SW480 (cell line): ENCODE results near the gene NTNG1.

ENCODE experiments used
- DNase-seq: peaks from one replicate; pipeline ENCODE4 v3.0.0-alpha.2; 2016; ENCODE audit warnings: low spot score

The NTNG1 gene

DNA sequence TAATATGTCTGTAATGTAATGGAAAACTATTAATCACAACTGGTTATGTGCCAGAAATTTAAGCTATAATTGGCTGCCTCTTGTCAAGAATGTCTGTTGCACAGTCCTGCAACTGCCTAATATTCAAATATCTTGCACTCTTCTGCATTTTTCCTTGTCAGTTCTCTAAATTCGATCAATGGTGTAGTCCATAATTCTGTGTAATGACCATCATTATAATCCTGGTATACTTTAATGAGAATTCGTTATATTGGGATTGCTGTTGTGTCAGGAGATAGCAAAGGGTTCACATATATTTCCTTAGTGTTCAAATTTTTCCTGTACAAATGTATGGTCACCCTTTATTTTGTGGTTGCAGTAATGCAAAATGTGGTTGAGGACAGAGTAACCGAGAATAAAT lies 4.8 kb downstream of the NTNG1 start:
- DNase-seq = no peak

DNA sequence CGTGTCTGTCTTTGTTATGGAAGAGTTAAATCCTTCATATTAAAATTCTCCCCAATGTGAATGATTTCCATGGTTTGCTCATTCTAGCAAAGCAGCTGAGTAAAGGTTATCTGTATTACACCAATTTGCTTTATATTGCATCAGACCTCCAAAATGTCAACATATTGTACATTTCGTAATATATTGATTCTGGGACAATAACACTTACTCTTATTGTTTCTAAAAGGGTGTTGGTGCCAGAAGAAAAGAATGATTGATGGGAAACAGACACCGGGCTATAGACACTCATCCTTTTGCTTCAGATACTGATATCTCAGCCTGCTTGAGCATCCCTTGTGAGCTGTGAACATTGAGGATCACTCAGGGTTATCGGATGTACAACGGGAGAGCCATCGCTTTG lies 7.0 kb downstream of the NTNG1 start:
- DNase-seq = no peak

DNA sequence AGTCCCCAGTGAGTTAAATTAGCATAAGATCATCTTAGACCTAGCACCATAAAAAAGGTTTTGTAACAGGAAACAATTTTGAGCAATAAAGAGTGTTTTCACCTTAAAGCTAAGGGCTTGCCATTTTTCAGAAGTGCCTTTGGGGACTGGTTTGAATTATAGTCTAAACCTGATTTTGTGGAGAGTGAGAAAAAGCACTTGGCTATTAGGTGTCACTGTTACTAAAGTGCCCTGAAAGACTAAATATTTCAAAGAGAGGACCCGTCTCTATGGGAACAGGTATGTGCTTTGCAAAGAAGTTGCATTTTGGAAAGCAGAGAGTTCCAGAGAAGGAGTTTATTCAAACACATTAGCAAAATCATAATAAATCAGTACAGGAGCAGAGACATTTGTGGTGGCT lies 9.1 kb downstream of the NTNG1 start:
- no peak for DNase-seq

DNA sequence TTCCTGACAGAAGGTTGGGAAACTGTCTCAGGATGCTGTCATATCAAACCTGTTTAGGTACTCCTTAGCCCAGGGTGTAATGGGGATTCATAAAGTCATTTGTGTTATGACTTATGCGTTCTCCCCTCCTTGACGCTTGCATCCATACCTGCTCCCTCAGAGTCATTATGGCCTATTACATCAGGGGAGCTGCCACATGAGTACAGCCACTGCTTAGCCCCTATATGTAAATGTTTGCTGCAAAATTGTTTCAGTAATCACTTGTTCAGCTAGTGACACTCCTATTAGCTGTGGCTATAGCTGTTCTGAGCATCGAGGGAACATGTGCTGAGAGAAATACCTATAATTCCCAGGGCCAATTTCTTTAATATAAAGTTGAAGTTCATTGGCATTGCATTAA lies 10.5 kb downstream of the NTNG1 start:
- no peak for DNase-seq

DNA sequence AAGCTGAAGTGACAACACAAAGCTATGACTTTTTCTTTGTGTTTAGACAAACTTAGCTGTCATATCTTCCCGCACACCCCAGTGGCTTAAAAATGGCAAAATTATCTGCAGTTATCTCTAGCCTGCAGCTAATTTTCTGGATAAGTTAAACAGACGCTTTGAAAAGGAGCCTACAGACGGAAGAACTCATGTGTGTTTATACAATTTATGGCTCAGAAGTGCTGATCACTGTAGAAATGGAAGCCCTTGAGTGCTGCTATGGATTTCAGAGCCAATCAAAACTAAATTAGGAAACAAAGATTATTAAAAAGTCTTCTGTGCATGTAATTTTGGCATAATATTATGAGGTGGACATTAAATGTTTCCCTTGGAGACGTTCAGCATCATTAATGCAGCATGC lies 11.6 kb downstream of the NTNG1 start:
- no peak for DNase-seq

DNA sequence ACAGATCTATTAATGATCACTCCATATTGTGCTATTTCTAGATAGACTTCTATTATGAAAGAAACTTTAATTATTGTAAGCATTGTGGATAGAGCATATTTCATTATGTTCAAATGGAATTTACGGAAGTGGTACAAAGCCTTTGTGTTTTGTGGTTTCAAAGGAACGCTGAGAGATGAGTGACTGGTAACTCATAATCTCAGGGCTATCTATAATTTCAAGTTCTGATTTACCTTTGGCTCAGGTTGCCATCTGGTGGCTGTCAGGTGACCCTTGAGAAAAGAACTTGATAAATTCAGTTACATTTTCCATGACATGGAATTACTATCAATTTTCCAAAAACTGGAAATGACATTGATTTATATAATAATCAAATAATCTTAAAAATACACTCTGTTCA lies 12.2 kb downstream of the NTNG1 start:
- peak; percentile 52 for DNase-seq

DNA sequence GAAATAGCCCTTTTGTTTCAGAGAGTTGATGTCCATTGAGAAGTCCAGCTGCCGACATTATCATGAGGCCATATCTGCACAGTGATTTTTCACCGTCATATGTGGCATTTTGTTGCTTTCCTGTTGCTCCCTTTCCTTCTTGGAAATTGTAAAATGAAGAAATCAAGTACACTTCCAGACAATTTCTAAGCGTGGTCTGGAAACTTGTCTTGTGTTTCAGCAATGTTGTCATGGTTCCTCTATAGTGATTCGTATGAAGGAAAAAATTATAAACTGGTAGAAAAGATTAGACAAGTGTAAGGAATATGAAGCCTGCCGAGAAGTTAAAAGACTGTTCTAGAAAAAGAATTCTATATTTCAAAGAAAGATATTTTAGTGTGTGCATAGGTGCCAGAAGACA lies 17.7 kb downstream of the NTNG1 start:
- no peak for DNase-seq

DNA sequence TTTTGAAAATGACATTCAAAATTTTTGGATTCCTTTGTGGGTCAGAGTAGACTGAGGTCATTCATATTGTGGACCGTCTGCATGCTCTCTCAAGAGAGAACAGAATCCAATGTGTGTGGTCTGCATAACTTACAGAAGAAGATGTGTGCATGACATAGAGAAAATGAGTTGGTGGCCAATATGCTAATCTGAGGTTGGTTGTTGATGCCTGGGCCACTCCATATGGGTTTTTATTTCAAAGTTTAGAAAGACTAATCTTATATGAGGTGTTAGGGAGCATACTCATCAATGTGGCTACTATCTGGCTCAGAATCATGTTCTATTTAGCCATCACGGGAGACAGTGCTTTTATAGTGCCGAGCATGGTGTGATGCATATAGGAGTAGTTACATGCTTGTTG lies 18.2 kb downstream of the NTNG1 start:
- DNase-seq = no peak

DNA sequence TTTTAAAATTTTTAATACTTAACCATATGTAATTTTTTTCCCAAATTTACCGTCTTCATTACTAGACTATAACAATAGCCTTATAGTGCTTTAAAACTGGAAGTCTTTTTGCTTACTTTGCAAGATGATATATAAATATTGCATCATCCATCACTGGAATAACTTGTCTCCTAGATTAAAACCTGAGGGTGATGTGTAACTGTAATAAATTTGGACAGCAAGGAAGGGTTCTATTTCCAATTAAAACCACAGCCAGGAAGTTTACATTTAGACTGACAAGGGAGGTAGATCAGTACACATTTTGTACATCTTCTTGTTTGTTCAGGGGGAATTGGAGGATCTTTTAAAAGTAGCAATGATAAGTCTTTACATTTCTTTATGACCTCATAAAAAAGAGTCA lies 21.9 kb downstream of the NTNG1 start:
- no peak for DNase-seq

DNA sequence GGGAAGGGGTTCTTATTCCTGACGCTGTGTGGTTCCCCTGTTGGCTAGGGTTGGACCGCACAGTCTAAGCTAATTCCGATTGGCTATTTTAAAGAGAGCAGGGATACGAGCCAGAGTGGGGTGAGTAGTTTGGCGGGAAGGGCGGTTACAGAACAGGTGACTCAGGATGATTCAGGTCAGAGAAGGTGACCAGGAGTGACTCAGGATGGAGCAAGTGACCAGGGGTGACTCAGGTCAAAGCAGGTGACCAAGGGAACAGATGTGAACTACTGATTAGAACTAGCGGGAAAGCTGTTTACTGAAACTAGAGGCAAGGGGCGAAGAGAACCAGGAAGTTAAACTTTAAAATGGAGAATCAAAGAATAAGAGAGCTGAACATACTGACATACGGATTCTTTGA lies 24.1 kb downstream of the NTNG1 start:
- DNase-seq = peak; percentile 4

DNA sequence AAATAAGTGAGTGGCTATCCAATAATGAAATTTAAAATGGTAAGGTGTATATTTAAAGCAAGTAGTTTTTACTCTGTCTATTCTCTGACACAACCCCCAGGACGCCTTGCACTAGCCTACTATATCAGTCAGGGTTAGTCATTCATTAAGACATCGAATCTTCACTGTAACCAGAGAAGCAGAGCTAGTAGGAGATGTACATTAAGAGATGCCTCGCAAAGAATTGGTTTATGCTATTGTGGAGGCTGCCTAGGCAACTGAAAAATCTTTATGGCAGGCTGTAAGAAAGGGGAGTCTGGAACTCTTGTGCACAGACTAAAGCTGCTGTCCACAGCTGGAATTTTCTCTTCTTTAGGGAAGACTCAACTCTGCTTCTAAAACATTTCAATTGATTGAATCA lies 28.8 kb downstream of the NTNG1 start:
- no peak for DNase-seq

DNA sequence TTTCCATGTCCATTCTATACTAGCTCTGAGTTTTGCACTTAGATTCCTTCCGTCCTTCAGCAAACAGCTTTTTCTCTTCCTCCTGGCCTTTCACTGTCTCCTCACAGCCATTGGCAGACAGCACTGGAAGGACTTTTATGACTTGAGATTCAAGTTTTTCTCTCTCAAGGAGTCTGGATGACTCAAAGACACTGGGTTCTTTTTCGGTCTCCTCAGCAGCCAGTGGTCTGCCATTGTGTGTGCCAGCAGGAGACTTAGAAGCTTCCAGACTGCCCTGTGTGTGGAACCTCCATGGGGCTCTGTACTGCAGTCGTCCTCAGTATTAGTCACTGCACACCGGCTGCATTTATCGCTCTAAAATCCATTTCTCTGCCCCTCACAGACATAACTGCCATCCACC lies 30.5 kb downstream of the NTNG1 start:
- DNase-seq = no peak

DNA sequence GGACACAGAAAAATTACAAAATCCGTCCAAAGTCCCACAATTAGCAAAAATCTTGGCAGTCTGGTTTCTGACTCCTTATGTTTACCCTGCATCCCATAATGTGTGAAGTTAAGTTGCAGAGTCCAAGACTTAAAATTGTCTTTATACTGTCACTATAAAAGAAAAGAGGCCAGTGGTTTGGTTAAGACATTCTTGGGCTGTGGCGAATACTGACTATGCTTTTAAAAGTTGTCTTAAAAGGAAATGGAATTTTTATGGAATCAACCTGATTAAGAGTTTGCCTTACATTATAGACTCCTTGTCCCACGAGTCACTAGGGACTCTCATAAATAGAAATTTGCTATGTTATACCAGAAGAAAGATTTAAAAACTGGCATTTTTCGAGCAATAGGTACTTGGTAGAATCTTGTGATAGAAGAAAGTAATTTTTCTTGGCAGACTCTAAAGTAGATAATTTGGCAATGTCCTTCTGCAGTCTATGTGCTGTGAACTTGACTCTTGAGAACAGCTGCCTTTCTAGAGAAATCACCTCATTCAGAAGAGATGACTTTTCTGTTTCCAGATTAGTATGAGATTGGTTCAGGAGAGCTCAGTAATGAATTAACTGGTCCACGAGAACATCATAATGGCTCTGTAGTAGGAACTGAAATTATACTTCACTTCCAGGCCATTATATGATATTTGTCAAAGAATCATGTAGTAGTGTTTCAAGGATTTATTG lies 31.8 kb downstream of the NTNG1 start:
- DNase-seq = no peak

DNA sequence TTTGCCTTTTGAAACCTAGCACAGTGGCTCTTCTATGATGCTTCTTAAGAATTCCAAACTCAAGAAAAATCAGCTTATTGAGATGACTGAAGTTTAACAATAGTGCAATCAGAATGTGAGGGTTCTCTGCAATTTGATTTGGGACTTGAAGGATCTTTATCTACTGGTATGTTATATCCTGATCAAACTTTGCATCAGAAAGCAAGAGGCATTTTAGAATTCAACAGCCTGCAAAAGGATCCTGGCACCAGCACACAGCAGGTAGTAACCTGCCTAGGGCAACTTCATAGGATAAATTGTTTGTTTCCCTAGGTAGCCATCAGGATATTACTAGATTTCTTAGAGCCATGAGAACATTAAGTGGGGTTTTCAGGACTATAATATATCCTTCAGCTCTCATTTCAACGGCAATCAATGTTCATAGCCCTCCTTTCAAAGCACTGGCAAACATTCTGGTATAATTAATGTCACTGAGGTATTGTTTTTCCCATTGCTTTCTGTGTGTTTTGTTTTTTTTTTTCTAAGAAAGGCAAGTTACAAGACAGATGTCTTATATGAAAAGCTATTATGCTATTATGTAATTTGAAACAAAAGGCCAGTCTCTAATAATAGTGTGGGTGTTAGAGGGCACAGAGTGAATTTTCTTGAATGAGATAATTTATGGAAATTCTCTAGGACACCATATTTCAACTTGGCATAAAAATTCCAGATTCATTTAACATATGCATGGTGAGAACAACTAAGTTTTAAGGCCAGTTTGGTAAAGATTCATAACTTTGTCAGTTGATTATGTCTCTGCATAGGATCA lies 34.5 kb downstream of the NTNG1 start:
- no peak for DNase-seq

DNA sequence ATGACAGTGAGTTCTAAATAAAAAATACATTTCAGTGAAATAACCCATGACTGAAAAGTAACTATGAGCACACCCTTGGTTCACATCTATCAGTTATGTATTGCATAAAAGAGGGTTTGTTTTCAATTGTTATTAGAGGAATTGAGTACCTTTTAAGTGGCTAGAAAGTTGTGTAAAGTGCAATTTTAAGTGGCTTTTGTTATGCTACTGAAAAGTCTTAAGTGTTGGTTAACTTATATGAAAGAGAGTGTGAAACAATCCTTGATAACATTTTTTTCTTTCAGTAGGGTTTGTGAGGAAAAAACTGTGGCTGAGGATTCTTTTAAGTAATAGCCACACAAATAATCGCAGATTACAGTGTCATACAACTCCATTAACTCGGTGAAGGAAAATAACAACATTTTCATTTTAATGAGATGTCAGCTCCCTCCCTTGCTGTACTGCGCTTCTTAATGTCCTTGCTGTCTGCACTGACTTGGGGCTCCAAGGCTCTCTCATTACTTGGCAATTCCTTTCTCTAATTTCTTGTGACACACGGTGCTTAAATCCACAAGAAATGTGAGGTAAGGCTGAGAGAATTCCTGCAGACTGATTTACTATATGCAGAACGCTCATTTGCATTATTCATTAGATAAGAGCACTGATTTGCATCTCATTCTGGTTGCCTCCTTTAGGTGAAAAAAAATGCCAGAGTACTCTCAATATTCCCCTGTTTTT lies 40.6 kb downstream of the NTNG1 start:
- no peak for DNase-seq

DNA sequence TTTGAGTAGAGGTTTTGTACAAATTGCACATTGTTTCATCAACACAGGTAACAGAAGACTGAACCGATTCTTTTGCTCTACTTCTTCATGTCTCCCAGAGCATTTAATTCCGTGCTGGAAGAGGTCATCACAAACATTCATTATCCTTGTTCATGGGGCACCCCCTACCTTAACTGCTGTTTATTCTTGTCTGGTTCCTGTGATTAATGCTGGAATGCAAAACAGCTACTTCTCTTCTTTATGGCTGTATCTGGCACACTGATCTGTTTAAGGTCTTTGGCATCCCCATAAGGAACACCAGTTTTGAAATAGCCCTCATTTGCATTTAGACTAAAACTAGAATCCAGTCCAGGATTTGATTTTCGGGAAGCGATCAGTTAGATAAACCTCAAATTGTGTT lies 42.2 kb downstream of the NTNG1 start:
- DNase-seq = no peak

DNA sequence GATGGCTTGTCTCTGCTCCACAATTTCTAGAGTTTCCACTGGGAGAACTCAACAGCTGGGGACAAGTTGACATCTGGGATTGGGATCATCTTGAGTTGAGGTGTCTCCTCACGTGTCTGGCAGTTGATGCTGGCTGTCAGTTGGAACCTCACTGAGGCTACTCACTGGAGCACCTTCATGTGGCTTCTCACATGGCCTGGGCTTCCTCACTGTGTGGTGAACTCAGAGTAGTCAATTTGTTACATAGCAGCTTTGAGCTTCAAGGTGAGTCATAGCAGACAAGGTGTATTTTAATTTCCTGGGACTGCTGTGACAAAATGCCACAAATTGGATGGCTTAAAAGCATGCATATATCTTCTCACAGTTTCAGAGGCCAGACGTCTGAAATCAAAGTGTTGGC lies 44.0 kb downstream of the NTNG1 start:
- peak; percentile 24 for DNase-seq

DNA sequence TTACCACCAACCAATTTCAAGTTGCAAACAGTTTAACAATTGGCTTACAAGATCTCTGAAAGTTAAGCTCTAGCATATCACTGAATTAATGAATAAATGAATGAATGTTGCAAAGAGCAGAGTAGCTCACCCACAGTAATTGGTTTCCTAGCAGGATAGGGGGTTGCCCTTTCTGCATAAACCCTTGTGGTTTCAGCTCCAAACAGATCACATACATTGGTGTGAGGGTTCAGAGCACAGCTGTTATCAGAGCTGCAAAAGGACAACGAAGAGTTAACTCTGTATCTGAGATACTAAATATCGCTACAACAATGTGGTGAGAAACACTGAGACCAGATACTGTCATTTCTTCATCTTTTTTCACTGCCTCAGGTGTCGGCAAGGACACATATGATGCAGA lies 46.6 kb downstream of the NTNG1 start:
- no peak for DNase-seq

DNA sequence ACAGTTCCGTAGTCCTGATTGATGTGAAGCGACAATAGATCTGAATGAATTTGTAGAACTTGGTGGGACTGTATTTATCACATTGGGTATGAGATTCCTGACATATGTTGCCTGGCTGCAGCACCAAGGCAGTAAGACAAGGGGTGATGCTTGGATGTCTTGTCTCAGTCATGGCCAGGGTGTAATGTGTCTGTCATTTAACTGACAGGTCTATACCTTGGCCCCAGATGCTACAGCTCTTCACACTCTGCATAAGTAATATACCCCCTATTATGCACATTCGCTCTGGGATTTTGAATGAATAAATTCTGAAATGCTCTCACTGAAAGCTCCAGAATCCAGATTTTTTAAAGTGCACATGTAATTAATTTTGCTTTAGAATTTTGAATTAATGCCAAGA lies 47.3 kb downstream of the NTNG1 start:
- no peak for DNase-seq

DNA sequence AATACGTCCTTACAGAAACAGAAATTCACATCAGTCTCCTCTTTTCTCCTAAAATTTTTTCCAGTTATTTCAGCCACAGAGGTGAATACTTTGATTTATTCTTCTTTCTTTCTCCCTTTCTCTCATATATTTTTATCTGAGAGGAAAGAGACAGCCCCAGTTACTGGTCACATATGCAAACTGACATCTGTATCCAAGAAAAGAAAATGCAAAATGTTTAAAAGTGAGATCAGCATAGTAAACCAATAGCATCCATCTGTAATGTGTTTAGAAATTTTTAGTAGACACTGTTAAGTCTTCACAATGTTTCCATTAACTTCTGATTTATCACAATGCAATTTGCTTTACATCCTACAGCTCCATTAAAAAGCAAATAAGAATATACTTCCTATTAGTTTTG lies 53.5 kb downstream of the NTNG1 start:
- DNase-seq = no peak

DNA sequence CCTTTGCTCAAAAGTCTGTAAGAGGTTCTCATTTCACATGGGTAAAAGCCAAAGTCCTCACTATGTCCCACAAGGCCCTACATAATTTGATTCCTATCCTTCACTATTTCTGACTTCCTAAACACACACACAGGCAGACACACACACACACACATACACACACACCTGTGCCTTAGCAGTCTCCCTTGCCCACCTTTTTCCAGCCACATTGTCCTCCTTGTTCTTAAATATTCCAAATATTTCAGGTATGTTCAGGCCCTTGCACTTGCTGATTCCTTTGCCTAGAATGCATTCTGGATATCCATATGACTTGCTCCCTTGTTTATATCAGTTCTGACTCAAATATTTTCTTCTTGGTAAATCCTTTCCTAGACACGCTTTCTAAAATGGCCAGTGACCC lies 54.6 kb downstream of the NTNG1 start:
- DNase-seq = no peak

DNA sequence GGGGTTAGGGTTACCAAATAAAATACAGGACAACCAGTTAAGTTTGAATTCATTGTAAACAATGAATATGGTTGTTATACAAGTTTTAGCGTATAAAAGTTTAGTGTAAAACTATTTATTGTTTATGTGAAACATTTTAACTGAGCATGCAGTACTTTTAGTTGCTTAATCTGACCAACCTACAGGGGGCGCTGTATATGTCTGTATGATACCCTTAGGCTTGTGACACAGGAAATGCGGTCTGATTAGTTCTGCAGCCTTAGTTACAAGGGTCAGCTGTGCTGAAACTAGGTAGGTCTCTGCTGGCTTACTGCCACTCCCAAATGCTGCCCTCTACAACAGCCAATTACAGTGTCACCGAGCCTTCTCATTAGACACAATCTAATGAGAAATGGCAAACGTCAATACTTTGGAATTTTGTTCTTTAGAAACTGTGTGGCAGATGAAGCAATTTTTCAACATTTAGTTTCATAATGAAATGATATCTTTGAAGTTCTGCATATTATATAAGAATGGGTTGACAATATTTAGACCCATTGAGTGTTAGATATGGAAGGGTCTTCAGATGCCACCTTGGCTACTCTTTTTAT lies 56.2 kb downstream of the NTNG1 start:
- peak; percentile 9 for DNase-seq

DNA sequence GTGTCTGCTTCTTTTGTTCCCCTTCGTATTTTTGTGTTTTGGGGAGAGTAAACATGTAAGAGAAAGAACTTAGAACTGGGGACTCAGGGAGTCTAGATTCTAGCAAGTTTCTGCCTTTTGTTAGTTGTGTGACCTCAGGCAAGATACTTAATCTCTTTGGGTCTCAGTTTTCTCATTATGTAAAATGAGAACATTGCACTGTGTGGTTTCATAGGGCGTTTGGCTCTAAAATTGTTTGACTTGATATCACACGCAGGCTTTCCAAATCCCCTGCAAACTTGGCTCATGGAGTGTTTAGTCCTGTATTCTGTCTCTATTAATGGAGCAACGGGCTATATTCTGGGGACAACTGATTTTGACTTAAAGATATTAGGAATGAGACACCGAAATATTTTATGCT lies 57.7 kb downstream of the NTNG1 start:
- no peak for DNase-seq
